Stimulated activated effector memory CD8-positive, alpha-beta T cell treated with anti-CD3 and anti-CD28 coated beads, Interleukin-12 subunit alpha, Interleukin-12 subunit beta, amount 100 ng/mL, for 72 hours (primary cell): ENCODE data around the gene POLR3C.
"Not testable (repeated sequence)": the region's sequence is repeated elsewhere in the genome, so short reads cannot be mapped to it uniquely, and the experiment has no call there.

ENCODE experiments used
- ATAC-seq: fragments of 150-1000 bp; cut with Tn5 transposase; 2 replicates; pipeline ENCODE4 v1.10.0; 2021
- DNase-seq, 2 donors: peaks; one replicate each; pipeline ENCODE4 v3.0.0; 2021 to 2022; ENCODE audit warnings: low spot score in 2 of 2
- H3K27ac Mint-ChIP-seq: one replicate; pipeline ENCODE4 v1.8.0; 2022; ENCODE audit warnings: mild to moderate bottlenecking, mixed read lengths
- H3K36me3 Mint-ChIP-seq: one replicate; pipeline ENCODE4 v1.8.0; 2022; ENCODE audit warnings: mild to moderate bottlenecking, mixed read lengths
- H3K4me1 Mint-ChIP-seq: one replicate; pipeline ENCODE4 v1.8.0; 2022; ENCODE audit warnings: mixed read lengths
- H3K4me3 Mint-ChIP-seq: one replicate; pipeline ENCODE4 v1.8.0; 2022; ENCODE audit warnings: mild to moderate bottlenecking, mixed read lengths
- H3K9me3 Mint-ChIP-seq: one replicate; pipeline ENCODE4 v1.8.0; 2022; ENCODE audit warnings: mixed read lengths

The POLR3C gene

GRCh38 chr1:145805057-145805456 is 18.9 kb upstream of the POLR3C start:
- H3K9me3 Mint-ChIP-seq: no peaks in the 10 kb centered on the region

GRCh38 chr1:145806408-145806807 is 17.6 kb upstream of the POLR3C start:
- Mint-ChIP-seq H3K4me1 (peaks cover 41% of the 10 kb centered on the region), H3K4me3 (no peak overlapping the region), H3K36me3 (no peaks in the 10 kb centered on the region), H3K9me3 (no peaks in the 10 kb centered on the region), H3K27ac (no peak overlapping the region)
- ATAC-seq (no peak), DNase-seq (no peak)

More at GRCh38 chr1:145805057-145805456, 18.9 kb upstream of the POLR3C start:
- Mint-ChIP-seq H3K4me1 (peaks cover 48% of the 10 kb centered on the region), H3K4me3 (no peak overlapping the region), H3K36me3 (no peaks in the 10 kb centered on the region), H3K27ac (no peak overlapping the region)
- DNase-seq (no peak), ATAC-seq (no peak)

GRCh38 chr1:145806844-145807243 is 17.2 kb upstream of the POLR3C start:
- H3K36me3 Mint-ChIP-seq: no peaks in the 10 kb centered on the region
- DNase-seq: no peak
- H3K27ac Mint-ChIP-seq: no peak overlapping the region
- no peak for ATAC-seq
- peaks cover 38% of the 10 kb centered on the region for H3K4me1 Mint-ChIP-seq
- no peak overlapping the region for H3K4me3 Mint-ChIP-seq
- H3K9me3 Mint-ChIP-seq: no peaks in the 10 kb centered on the region

GRCh38 chr1:145812977-145813810 is 10.8 kb upstream of the POLR3C start:
- H3K36me3 Mint-ChIP-seq, H3K9me3 Mint-ChIP-seq, H3K4me3 Mint-ChIP-seq, H3K27ac Mint-ChIP-seq, H3K4me1 Mint-ChIP-seq, DNase-seq, ATAC-seq: not testable (repeated sequence)

GRCh38 chr1:145818095-145818494 is 5.9 kb upstream of the POLR3C start:
- not testable (repeated sequence) for H3K9me3 Mint-ChIP-seq, H3K4me3 Mint-ChIP-seq, H3K27ac Mint-ChIP-seq, H3K4me1 Mint-ChIP-seq, DNase-seq
- H3K36me3 Mint-ChIP-seq: peaks cover 14% of the 10 kb centered on the region
- ATAC-seq: peak; percentile 80

GRCh38 chr1:145822779-145823331 is 1.1 kb upstream of the POLR3C start:
- not testable (repeated sequence) for H3K9me3 Mint-ChIP-seq

GRCh38 chr1:145824499-145824842 is 471 bp downstream of the POLR3C start:
- no peaks in the 10 kb centered on the region for H3K9me3 Mint-ChIP-seq
- H3K36me3 Mint-ChIP-seq: peaks cover 9% of the 10 kb centered on the region
- peaks cover 36% of the 10 kb centered on the region for H3K4me1 Mint-ChIP-seq
- DNase-seq (no peak), ATAC-seq (no peak)
- peak overlapping the region; percentile 97 for H3K4me3 Mint-ChIP-seq
- peak overlapping the region; percentile 97 for H3K27ac Mint-ChIP-seq

More at GRCh38 chr1:145822779-145823331, 1.1 kb upstream of the POLR3C start:
- ATAC-seq: peak; percentile 4
- Mint-ChIP-seq H3K27ac (peak overlapping the region; percentile 97), H3K4me3 (peak overlapping the region; percentile 97), H3K36me3 (peaks cover 14% of the 10 kb centered on the region), H3K4me1 (peaks cover 21% of the 10 kb centered on the region)
- DNase-seq: not testable (repeated sequence)

GRCh38 chr1:145826030-145826429 is 2.0 kb downstream of the POLR3C start:
- Mint-ChIP-seq H3K27ac (peak overlapping the region; percentile 20), H3K36me3 (peaks cover 7% of the 10 kb centered on the region), H3K4me1 (peaks cover 37% of the 10 kb centered on the region), H3K4me3 (peak overlapping the region; percentile 97), H3K9me3 (no peaks in the 10 kb centered on the region)
- no peak for DNase-seq
- ATAC-seq: no peak

GRCh38 chr1:145827966-145828365 is 4.0 kb downstream of the POLR3C start:
- Mint-ChIP-seq H3K4me1 (peaks cover 43% of the 10 kb centered on the region), H3K27ac (peak overlapping the region; percentile 84), H3K9me3 (no peaks in the 10 kb centered on the region), H3K36me3 (no peaks in the 10 kb centered on the region), H3K4me3 (peak overlapping the region; percentile 10)
- ATAC-seq (no peak), DNase-seq (no peak)

GRCh38 chr1:145828367-145829026 is 4.5 kb downstream of the POLR3C start:
- DNase-seq (no peak), ATAC-seq (peak; percentile 74)
- Mint-ChIP-seq H3K4me1 (peaks cover 43% of the 10 kb centered on the region), H3K27ac (peak overlapping the region; percentile 84), H3K4me3 (peak overlapping the region; percentile 10), H3K36me3 (no peaks in the 10 kb centered on the region), H3K9me3 (no peaks in the 10 kb centered on the region)

GRCh38 chr1:145830810-145831209 is 6.8 kb downstream of the POLR3C start:
- H3K36me3 Mint-ChIP-seq, ATAC-seq, DNase-seq, H3K4me3 Mint-ChIP-seq, H3K27ac Mint-ChIP-seq, H3K9me3 Mint-ChIP-seq: not testable (repeated sequence)
- peaks cover 38% of the 10 kb centered on the region for H3K4me1 Mint-ChIP-seq

GRCh38 chr1:145837656-145838055 is 13.7 kb downstream of the POLR3C start:
- Mint-ChIP-seq H3K9me3 (no peaks in the 10 kb centered on the region), H3K36me3 (no peaks in the 10 kb centered on the region)
- DNase-seq: no peak

GRCh38 chr1:145843031-145843430 is 19.0 kb downstream of the POLR3C start:
- DNase-seq (no peak), ATAC-seq (no peak)
- no peak overlapping the region for H3K4me3 Mint-ChIP-seq
- peaks cover 14% of the 10 kb centered on the region for H3K4me1 Mint-ChIP-seq
- peaks cover 3% of the 10 kb centered on the region for H3K36me3 Mint-ChIP-seq
- H3K27ac Mint-ChIP-seq: no peak overlapping the region
- no peaks in the 10 kb centered on the region for H3K9me3 Mint-ChIP-seq

More at GRCh38 chr1:145837656-145838055, 13.7 kb downstream of the POLR3C start:
- ATAC-seq: no peak
- Mint-ChIP-seq H3K4me3 (no peak overlapping the region), H3K27ac (peak overlapping the region; percentile 34), H3K4me1 (no peaks in the 10 kb centered on the region)

- no peak overlapping the region for H3K27ac Mint-ChIP-seq
- H3K4me1 Mint-ChIP-seq: peaks cover 16% of the 10 kb centered on the region
- no peak overlapping the region for H3K4me3 Mint-ChIP-seq
- DNase-seq (no peak), ATAC-seq (peak; percentile 60)
- H3K9me3 Mint-ChIP-seq: no peaks in the 10 kb centered on the region
- H3K36me3 Mint-ChIP-seq: peaks cover 14% of the 10 kb centered on the region
These were observed 21.1 kb downstream of the POLR3C start for GRCh38 chr1:145845144-145845513.

GRCh38 chr1:145845514-145846161 is 21.6 kb downstream of the POLR3C start, which contains the start of gene NUDT17:
Gene NUDT17 (plus strand): TSS chr1:145845630. CDS start chr1:145845641, 11 bp downstream.
- H3K9me3 Mint-ChIP-seq: no peaks in the 10 kb centered on the region
- DNase-seq: peak; percentile 70 to 89
- no peak within 1 kb of the TSS for H3K27ac Mint-ChIP-seq
- peaks cover 16% of the 10 kb centered on the region for H3K4me1 Mint-ChIP-seq
- no peak within 1 kb of the TSS for H3K4me3 Mint-ChIP-seq
- peaks cover 19% of the 10 kb centered on the region for H3K36me3 Mint-ChIP-seq
- peak; percentile 87 for ATAC-seq
